Measurements from ENCODE around the gene METTL8. TPM values are rescaled to one million over a fixed set of nuclear protein-coding genes. Genes with fewer than 3 reads are reported as not detected.
"Not testable (repeated sequence)": the region's sequence is repeated elsewhere in the genome, so short reads cannot be mapped to it uniquely, and the experiment has no call there.

Gene METTL8
- total RNA-seq, 2 experiments from 2014 or later: 32.9 to 34.5 TPM

GRCh38 chr2:171316755-171317337 is 116.9 kb downstream of the METTL8 start:
- CTCF ChIA-PET: interaction anchor here (1.4 kb wide), 1 partner anchor 55 kb away, joined by 4 read pairs; no protein-coding TSS in a partner anchor
- H3K4me3 Mint-ChIP-seq: no peak overlapping the region
- H3K27me3 Mint-ChIP-seq (ENCODE audit: low read depth): no peaks in the 10 kb centered on the region
- intact Hi-C loops (cut with micrococcal nuclease): loop anchor here (5.0 to 10.0 kb wide), 2 partner anchors 780 to 1118 kb away; no protein-coding TSS in a partner anchor
- H3K27ac Mint-ChIP-seq: no peak overlapping the region
- DNase-seq: no peak
- H3K4me1 Mint-ChIP-seq (ENCODE audit: low read depth): peaks cover 52% of the 10 kb centered on the region
- H3K9me3 Mint-ChIP-seq: peaks cover 2% of the 10 kb centered on the region
- H3K36me3 Mint-ChIP-seq (ENCODE audit: low read depth): peaks cover 26% of the 10 kb centered on the region

- Mint-ChIP-seq H3K27ac (no peak overlapping the region), H3K36me3 (ENCODE audit: low read depth) (peaks cover 27% of the 10 kb centered on the region), H3K9me3 (peaks cover 8% of the 10 kb centered on the region), H3K27me3 (ENCODE audit: low read depth) (no peaks in the 10 kb centered on the region), H3K4me1 (ENCODE audit: low read depth) (peaks cover 49% of the 10 kb centered on the region), H3K4me3 (no peak overlapping the region)
- no peak for DNase-seq
- intact Hi-C loops (cut with micrococcal nuclease): loop anchor here (5.0 to 10.0 kb wide), 2 partner anchors 781 to 1119 kb away; no protein-coding TSS in a partner anchor
- CTCF ChIA-PET: interaction anchor here (0.9 kb wide), 1 partner anchor 100 kb away, joined by 5 read pairs; no protein-coding TSS in a partner anchor
These were observed 117.6 kb downstream of the METTL8 start for GRCh38 chr2:171316220-171316619.

GRCh38 chr2:171315781-171316180 is 118.0 kb downstream of the METTL8 start:
- CTCF ChIA-PET: interaction anchor here (0.9 kb wide), 1 partner anchor 100 kb away, joined by 5 read pairs; no protein-coding TSS in a partner anchor
- no peak overlapping the region for H3K27ac Mint-ChIP-seq
- peaks cover 49% of the 10 kb centered on the region for H3K4me1 Mint-ChIP-seq (ENCODE audit: low read depth)
- peaks cover 13% of the 10 kb centered on the region for H3K9me3 Mint-ChIP-seq
- H3K36me3 Mint-ChIP-seq (ENCODE audit: low read depth): peaks cover 27% of the 10 kb centered on the region
- intact Hi-C loops (cut with micrococcal nuclease): loop anchor here (5.0 to 10.0 kb wide), 2 partner anchors 782 to 1119 kb away; no protein-coding TSS in a partner anchor
- no peaks in the 10 kb centered on the region for H3K27me3 Mint-ChIP-seq (ENCODE audit: low read depth)
- no peak overlapping the region for H3K4me3 Mint-ChIP-seq
- DNase-seq: no peak

GRCh38 chr2:171312182-171312581 is 121.6 kb downstream of the METTL8 start:
- DNase-seq; CTCF ChIA-PET; H3K27me3 Mint-ChIP-seq (ENCODE audit: low read depth); H3K4me3 Mint-ChIP-seq; H3K27ac Mint-ChIP-seq: not testable (repeated sequence)
- Mint-ChIP-seq H3K36me3 (ENCODE audit: low read depth) (peaks cover 32% of the 10 kb centered on the region), H3K4me1 (ENCODE audit: low read depth) (peaks cover 18% of the 10 kb centered on the region), H3K9me3 (peaks cover 13% of the 10 kb centered on the region)
- intact Hi-C loops (cut with micrococcal nuclease): loop anchor here (10.0 kb wide), 1 partner anchor 1123 kb away; no protein-coding TSS in a partner anchor

- peaks cover 13% of the 10 kb centered on the region for H3K9me3 Mint-ChIP-seq
- CTCF ChIA-PET: interaction anchor here (0.6 kb wide), 1 partner anchor 376 kb away, joined by 3 read pairs; no protein-coding TSS in a partner anchor
- not testable (repeated sequence) for H3K4me3 Mint-ChIP-seq; H3K27me3 Mint-ChIP-seq (ENCODE audit: low read depth); H3K27ac Mint-ChIP-seq; DNase-seq
- peaks cover 32% of the 10 kb centered on the region for H3K36me3 Mint-ChIP-seq (ENCODE audit: low read depth)
- H3K4me1 Mint-ChIP-seq (ENCODE audit: low read depth): peaks cover 16% of the 10 kb centered on the region
- intact Hi-C loops (cut with micrococcal nuclease): loop anchor here (10.0 kb wide), 1 partner anchor 1123 kb away; no protein-coding TSS in a partner anchor
These were observed 122.2 kb downstream of the METTL8 start for GRCh38 chr2:171311589-171311988.

- Mint-ChIP-seq H3K4me1 (ENCODE audit: low read depth) (peaks cover 14% of the 10 kb centered on the region), H3K36me3 (ENCODE audit: low read depth) (peaks cover 32% of the 10 kb centered on the region), H3K27me3 (ENCODE audit: low read depth) (no peaks in the 10 kb centered on the region), H3K9me3 (peaks cover 13% of the 10 kb centered on the region), H3K4me3 (no peak overlapping the region), H3K27ac (no peak overlapping the region)
- intact Hi-C loops (cut with micrococcal nuclease): loop anchor here (10.0 kb wide), 1 partner anchor 1124 kb away; no protein-coding TSS in a partner anchor
- DNase-seq: no peak
- CTCF ChIA-PET: interaction anchor here (0.6 kb wide), 1 partner anchor 377 kb away, joined by 3 read pairs; no protein-coding TSS in a partner anchor
These were observed 122.9 kb downstream of the METTL8 start for GRCh38 chr2:171310889-171311288.

- intact Hi-C loops (cut with micrococcal nuclease): loop anchor here (10.0 kb wide), 1 partner anchor 1125 kb away; no protein-coding TSS in a partner anchor
- Mint-ChIP-seq H3K27me3 (ENCODE audit: low read depth) (no peaks in the 10 kb centered on the region), H3K36me3 (ENCODE audit: low read depth) (peaks cover 26% of the 10 kb centered on the region), H3K9me3 (peaks cover 13% of the 10 kb centered on the region), H3K4me1 (ENCODE audit: low read depth) (peaks cover 14% of the 10 kb centered on the region), H3K4me3 (no peak overlapping the region), H3K27ac (no peak overlapping the region)
- no peak for DNase-seq
- CTCF ChIA-PET: interaction anchor here (0.9 kb wide), 1 partner anchor 122 kb away, joined by 3 read pairs; no protein-coding TSS in a partner anchor
These were observed 124.1 kb downstream of the METTL8 start for GRCh38 chr2:171309455-171310286.

- CTCF ChIA-PET: no interaction called here
- Mint-ChIP-seq H3K4me3 (no peak overlapping the region), H3K4me1 (ENCODE audit: low read depth) (peaks cover 11% of the 10 kb centered on the region), H3K27me3 (ENCODE audit: low read depth) (no peaks in the 10 kb centered on the region), H3K36me3 (ENCODE audit: low read depth) (peaks cover 20% of the 10 kb centered on the region), H3K27ac (no peak overlapping the region), H3K9me3 (peaks cover 13% of the 10 kb centered on the region)
- no peak for DNase-seq
- intact Hi-C loops (cut with micrococcal nuclease): no loop called here
These were observed 125.3 kb downstream of the METTL8 start for GRCh38 chr2:171308280-171309054.

- Mint-ChIP-seq H3K4me1 (ENCODE audit: low read depth) (peaks cover 11% of the 10 kb centered on the region), H3K4me3 (no peak overlapping the region), H3K27ac (no peak overlapping the region), H3K27me3 (ENCODE audit: low read depth) (no peaks in the 10 kb centered on the region), H3K9me3 (peaks cover 13% of the 10 kb centered on the region), H3K36me3 (ENCODE audit: low read depth) (peaks cover 20% of the 10 kb centered on the region)
- intact Hi-C loops (cut with micrococcal nuclease): no loop called here
- DNase-seq: no peak
- CTCF ChIA-PET: no interaction called here
These were observed 126.2 kb downstream of the METTL8 start for GRCh38 chr2:171307560-171307959.

GRCh38 chr2:171297956-171298355 is 135.8 kb downstream of the METTL8 start:
- Mint-ChIP-seq H3K36me3 (ENCODE audit: low read depth) (peaks cover 1% of the 10 kb centered on the region), H3K27ac (no peak overlapping the region), H3K4me3 (no peak overlapping the region), H3K4me1 (ENCODE audit: low read depth) (no peaks in the 10 kb centered on the region), H3K9me3 (peaks cover 2% of the 10 kb centered on the region), H3K27me3 (ENCODE audit: low read depth) (peaks cover 1% of the 10 kb centered on the region)
- intact Hi-C loops (cut with micrococcal nuclease): no loop called here
- DNase-seq: no peak
- CTCF ChIA-PET: interaction anchor here (0.6 kb wide), 1 partner anchor 24 kb away, joined by 5 read pairs; no protein-coding TSS in a partner anchor

- peaks cover 1% of the 10 kb centered on the region for H3K36me3 Mint-ChIP-seq (ENCODE audit: low read depth)
- H3K4me1 Mint-ChIP-seq (ENCODE audit: low read depth): no peaks in the 10 kb centered on the region
- CTCF ChIA-PET: no interaction called here
- H3K27me3 Mint-ChIP-seq (ENCODE audit: low read depth): peaks cover 1% of the 10 kb centered on the region
- DNase-seq: no peak
- H3K4me3 Mint-ChIP-seq: no peak overlapping the region
- peaks cover 2% of the 10 kb centered on the region for H3K9me3 Mint-ChIP-seq
- no peak overlapping the region for H3K27ac Mint-ChIP-seq
- intact Hi-C loops (cut with micrococcal nuclease): no loop called here
These were observed 139.2 kb downstream of the METTL8 start for GRCh38 chr2:171294608-171295007.
